Endothelial cell of umbilical vein (primary cell): Measurements from ENCODE around the gene SLC2A8. TPM values are rescaled to one million over a fixed set of nuclear protein-coding genes. Genes with fewer than 3 reads are reported as not detected.

ENCODE experiments used
- BruUV-seq: library from RNA; stranded (reverse); fragments of 400-500 nt; replicated peaks from 2 replicates; lab custom pipeline; 2021; lab: Mats Ljungman, UMichigan
- CTCF ChIA-PET: fragments of 300-600, 350-600 bp; sonication (Branson Sonifier 250); formaldehyde crosslinking; loops from one replicate; lab custom pipeline; 2021; ENCODE audit warnings: antibody characterized with exemption, inconsistent platforms; lab: Charles Lee
- POLR2A ChIA-PET: fragments of 300-600, 350-600 bp; sonication (Branson Sonifier 250); formaldehyde crosslinking; loops from one replicate; lab custom pipeline; 2021; ENCODE audit warnings: antibody characterized with exemption, inconsistent platforms; lab: Charles Lee
- DNase-seq: peaks from one replicate; pipeline ENCODE4 v3.0.0-alpha.2; 2011; ENCODE audit warnings: low read depth, low spot score
- FAIRE-seq: peaks from 2 replicates; lab custom pipeline; 2011; peaks lifted over from hg19 to GRCh38; lab: Jason Lieb, UNC
- H2AFZ ChIP-seq: 2 replicates; pipeline ENCODE4 v1.6.0; 2012; ENCODE audit warnings: low read depth, low read length, control low read depth, inconsistent platforms
- H3K27ac ChIP-seq: 2 replicates; pipeline ENCODE4 v1.5.1; 2011; ENCODE audit warnings: low read depth, mild to moderate bottlenecking, control low read depth, low read length, moderate library complexity; ENCODE audit not compliant: insufficient read depth
- H3K27me3 ChIP-seq, 2 experiments: 2 replicates each; pipeline versions ENCODE4 v1.6.0 to v1.6.1; 2011; ENCODE audit warnings: low read length in 2 of 2, mixed read lengths in 1 of 2; ENCODE audit not compliant: control insufficient read depth in 2 of 2, insufficient read depth in 2 of 2
- H3K36me3 ChIP-seq, 2 experiments: 2 replicates in 1 of 2; 3 replicates in 1 of 2; pipeline ENCODE4 v1.5.1; 2011; ENCODE audit warnings: low read length in 2 of 2, mild to moderate bottlenecking in 1 of 2, moderate library complexity in 1 of 2; ENCODE audit not compliant: control insufficient read depth in 2 of 2, insufficient read depth in 2 of 2; ENCODE audit errors: extremely low read depth in 1 of 2
- H3K4me1 ChIP-seq: 3 replicates; pipeline ENCODE4 v1.5.1; 2011; ENCODE audit warnings: mild to moderate bottlenecking, low read length; ENCODE audit not compliant: control insufficient read depth, insufficient read depth; ENCODE audit errors: extremely low read depth
- H3K4me2 ChIP-seq: 2 replicates; pipeline ENCODE4 v1.6.1; 2011; ENCODE audit warnings: low read length, control low read depth, mixed read lengths; ENCODE audit not compliant: insufficient read depth
- H3K4me3 ChIP-seq, 3 experiments: fragments of 200-600 bp in 1 of 3; sonication (generic), shearing (Covaris generic) in 1 of 3; replicated peaks in 1 of 3; 2 replicates each; pipeline ENCODE4 v1.5.1; 2011 to 2016; ENCODE audit warnings: control low read depth in 3 of 3, low read length in 3 of 3, mild to moderate bottlenecking in 2 of 3, inconsistent platforms in 1 of 3, low read depth in 1 of 3, moderate library complexity in 1 of 3; ENCODE audit not compliant: insufficient read depth in 1 of 3
- H3K79me2 ChIP-seq: 2 replicates; pipeline ENCODE4 v1.6.0; 2012; ENCODE audit warnings: low read length, inconsistent platforms; ENCODE audit not compliant: control insufficient read depth, insufficient read depth
- H3K9ac ChIP-seq: replicated peaks from 2 replicates; pipeline ENCODE3; 2011; ENCODE audit warnings: low read length, control low read depth; ENCODE audit not compliant: insufficient read depth; ENCODE audit errors: extremely low read depth
- H3K9me1 ChIP-seq: replicated peaks from 3 replicates; pipeline ENCODE4 v1.6.0; 2011; ENCODE audit warnings: mild to moderate bottlenecking, low read length; ENCODE audit not compliant: control insufficient read depth, insufficient read depth; ENCODE audit errors: extremely low read depth
- H3K9me3 ChIP-seq: replicated peaks from 2 replicates; pipeline ENCODE4 v1.5.1; 2012; ENCODE audit warnings: low read length, inconsistent platforms; ENCODE audit not compliant: control insufficient read depth, insufficient read depth
- H4K20me1 ChIP-seq: replicated peaks from 2 replicates; pipeline ENCODE3; 2011; ENCODE audit warnings: mild to moderate bottlenecking, low read length; ENCODE audit not compliant: control insufficient read depth, insufficient read depth; ENCODE audit errors: extremely low read depth
- CTCF ChIP-seq, 2 donors: IDR thresholded peaks; 1 replicate in 1 of 2; 2 replicates in 1 of 2; pipeline ENCODE4 v1.5.1; 2011; ENCODE audit warnings: low read length in 2 of 2, mild to moderate bottlenecking in 2 of 2, moderate library complexity in 2 of 2, control low read depth in 1 of 2, inconsistent platforms in 1 of 2, low read depth in 1 of 2; ENCODE audit not compliant: insufficient read depth in 1 of 2; ENCODE audit errors: extremely low read depth in 1 of 2
- EZH2 ChIP-seq: IDR thresholded peaks from 2 replicates; pipeline ENCODE4 v1.6.1; 2012; ENCODE audit warnings: borderline replicate concordance, low read depth, mild to moderate bottlenecking, moderate library complexity, low read length, inconsistent platforms; ENCODE audit not compliant: severe bottlenecking
- FOS ChIP-seq: IDR thresholded peaks from 2 replicates; pipeline ENCODE4 v1.6.1; 2011; ENCODE audit warnings: mild to moderate bottlenecking, low read length, moderate library complexity, borderline replicate concordance; ENCODE audit not compliant: insufficient read depth
- GATA2 ChIP-seq: IDR thresholded peaks from 2 replicates; pipeline ENCODE4 v1.7.0; 2011; ENCODE audit warnings: low read depth, mild to moderate bottlenecking, moderate library complexity, mixed read lengths, low read length; ENCODE audit not compliant: insufficient read length, insufficient read depth
- JUN ChIP-seq: IDR thresholded peaks from 2 replicates; pipeline ENCODE4 v1.6.1; 2011; ENCODE audit warnings: borderline replicate concordance, low read depth; ENCODE audit not compliant: insufficient read length, insufficient read depth
- MAX ChIP-seq: IDR thresholded peaks from 2 replicates; pipeline ENCODE4 v1.6.1; 2011; ENCODE audit not compliant: insufficient read depth, insufficient read length
- MYC ChIP-seq: IDR thresholded peaks from one replicate; pipeline ENCODE4 v1.6.1; 2011; ENCODE audit warnings: mild to moderate bottlenecking, low read depth, low read length
- POLR2A ChIP-seq: IDR thresholded peaks from 2 replicates; pipeline ENCODE4 v1.6.1; 2012; ENCODE audit warnings: low read depth, mild to moderate bottlenecking, control low read depth, low read length
- POLR2AphosphoS5 ChIP-seq: IDR thresholded peaks from 2 replicates; pipeline ENCODE4 v1.6.1; 2012; ENCODE audit warnings: low read depth, mild to moderate bottlenecking, control low read depth, low read length, moderate library complexity; ENCODE audit not compliant: insufficient read depth
- dilution Hi-C: fragments of 300-500 bp; cut with MboI; formaldehyde crosslinking; loops from one replicate; pipeline ENCODE4 v1.15.0; 2019; ENCODE audit warnings: low sequenced_read_pairs; ENCODE audit not compliant: extremely low pct_ligation_motif_present
- intact Hi-C: fragments of 100-400 bp; cut with micrococcal nuclease; formaldehyde crosslinking; loops from one replicate; pipeline ENCODE4 v1.10.0; 2022
- polyA plus RNA-seq, 4 experiments: library from polyadenylated mRNA; depleted of rRNA in 3 of 4; stranded (reverse) in 3 of 4; unstranded in 1 of 4; fragments of >200 nt; gene quantifications; 2 replicates each; pipeline versions ENCODE4 v1.2.1 to v1.2.3, GENCODE V29; 2011 to 2012; ENCODE audit warnings: missing spikeins in 1 of 4
- total RNA-seq: library from RNA; stranded (reverse); gene quantifications from 2 replicates; pipeline ENCODE4 v1.2.3, GENCODE V29; 2021

SLC2A8 gene
- total and polyA plus RNA-seq, 2 donors (not counting 3 experiments of a cell fraction or from before 2014, with no cell fraction given) = 19.3 to 26.1 TPM

GRCh38 chr9:127390563-127390962, 6.4 kb upstream of the SLC2A8 start:
- no peaks in the 10 kb centered on the region for H3K9me3 ChIP-seq
- FAIRE-seq = no peak
- no peak overlapping the region for H2AFZ ChIP-seq
- intact Hi-C loops (no loop called here), dilution Hi-C loops (no loop called here)
- no peaks in the 10 kb centered on the region for H3K9me1 ChIP-seq
- H3K9ac ChIP-seq = no peak overlapping the region
- H4K20me1 ChIP-seq = no peaks in the 10 kb centered on the region
- no peaks in the 10 kb centered on the region for H3K4me1 ChIP-seq
- TF ChIP-seq JUN (no peak), MAX (no peak), CTCF (IDR thresholded peaks at IDR 0.05; ENCODE audit: extremely low read depth in 1 of 2, insufficient read depth in 1 of 2, low read depth in 1 of 2, low read length in 2 of 2) (no peak), EZH2 (no peak), GATA2 (no peak), POLR2AphosphoS5 (no peak), MYC (no peak), FOS (no peak), POLR2A (no peak)
- H3K27me3 ChIP-seq = peaks cover 2% of the 10 kb centered on the region in 2 experiments
- no peak for DNase-seq
- no peak overlapping the region for H3K27ac ChIP-seq
- H3K79me2 ChIP-seq = no peaks in the 10 kb centered on the region
- no peaks in the 10 kb centered on the region for H3K36me3 ChIP-seq
- H3K4me3 ChIP-seq = no peak overlapping the region
- ChIA-PET CTCF (no interaction called here), POLR2A (no interaction called here)
- BruUV-seq = no TSS peak
- H3K4me2 ChIP-seq = no peak overlapping the region
